ENCODE results near the gene OXSR1.

DNA sequence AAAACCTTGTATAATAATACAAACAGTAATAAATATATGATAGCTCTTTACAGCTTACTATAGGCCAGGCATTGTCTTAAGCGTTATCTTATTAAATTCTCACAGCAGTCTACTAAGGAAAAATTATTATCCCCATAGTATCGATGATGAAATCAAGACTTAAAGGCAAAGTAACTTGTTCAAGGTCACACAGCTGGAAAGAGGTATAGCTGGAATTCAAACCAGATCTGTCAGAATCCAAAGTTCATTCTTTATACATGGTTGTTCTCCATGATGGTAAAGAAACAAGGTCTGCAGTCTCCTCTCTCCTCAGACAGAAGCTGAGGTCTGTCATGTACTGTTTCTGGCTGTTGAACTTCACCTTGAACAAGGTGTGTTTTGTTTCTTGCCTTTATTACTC, 84.9 kb downstream of the OXSR1 start:
- no peak for TF ChIP-seq EZH2 (IDR thresholded peaks at IDR 0.05)
- TF ChIP-seq FOXP2 (optimal IDR thresholded peaks at IDR 0.05; ENCODE audit: control extremely low read depth, extremely low read length, insufficient read depth), result no peak
- no peak for TF ChIP-seq POLR2AphosphoS5 (IDR thresholded peaks at IDR 0.05; ENCODE audit: borderline replicate concordance, low read depth, low read length)

Data from SK-N-MC (cell line).